GM21381 (cell line): Measurements from ENCODE around the gene INPP5B.

Source experiments
- ATAC-seq: cut with Tn5 transposase; IDR thresholded peaks from one replicate; pipeline ENCODE4 v1.9.1; 2021; ENCODE audit warnings: mild to moderate bottlenecking, moderate library complexity; ENCODE audit not compliant: unreplicated experiment

Gene INPP5B

GRCh38 chr1:37845049-37845646, 101.7 kb downstream of the INPP5B start:
- no peak for ATAC-seq

- ATAC-seq, result no peak
These were observed 102.3 kb downstream of the INPP5B start for GRCh38 chr1:37844536-37844935.

DNA sequence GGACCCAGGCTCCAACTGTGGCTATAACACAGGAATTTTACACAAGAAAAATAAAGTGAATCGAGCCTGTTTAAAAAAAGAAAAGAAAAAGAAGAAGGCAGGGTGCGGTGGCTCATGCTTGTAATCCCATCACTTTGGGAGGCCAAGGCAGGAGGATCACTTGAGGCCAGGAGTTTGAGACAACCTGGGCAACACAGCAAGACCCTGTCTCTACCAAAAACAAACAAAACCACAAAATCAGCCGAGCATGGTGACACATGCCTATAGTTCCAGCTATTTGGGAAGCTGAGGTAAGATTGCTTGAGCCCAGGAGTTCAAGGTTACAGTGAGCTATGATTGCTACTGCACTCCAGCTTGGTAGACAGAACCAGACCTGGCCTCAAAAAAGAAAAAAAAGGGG, 105.2 kb downstream of the INPP5B start:
- no peak for ATAC-seq

DNA sequence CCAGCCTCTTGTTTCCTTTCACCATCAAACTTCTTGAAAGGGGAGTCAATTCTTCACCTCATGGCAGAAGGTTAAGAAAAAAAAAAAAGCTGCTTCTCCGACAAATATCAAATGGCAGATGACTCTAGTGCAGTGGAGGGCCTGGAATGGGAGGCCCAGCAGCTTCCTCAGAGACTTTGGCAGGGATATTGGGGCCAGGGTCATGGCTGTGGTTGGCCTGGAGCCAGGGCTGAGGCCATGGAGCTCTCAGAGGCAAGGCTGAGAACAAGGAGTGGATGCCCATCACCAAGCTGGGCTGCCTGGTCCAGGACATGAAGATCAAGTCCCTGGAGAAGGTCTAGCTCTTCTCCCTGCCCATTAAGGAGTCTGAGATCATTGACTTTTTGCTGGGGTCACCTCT, 106.1 kb downstream of the INPP5B start:
- ATAC-seq, result no peak

GRCh38 chr1:37839676-37840075, 107.2 kb downstream of the INPP5B start:
- no peak for ATAC-seq

GRCh38 chr1:37836788-37837187, 110.1 kb downstream of the INPP5B start:
- ATAC-seq, result no peak

- ATAC-seq, result no peak
These were observed 115.0 kb downstream of the INPP5B start for GRCh38 chr1:37831809-37832208.

DNA sequence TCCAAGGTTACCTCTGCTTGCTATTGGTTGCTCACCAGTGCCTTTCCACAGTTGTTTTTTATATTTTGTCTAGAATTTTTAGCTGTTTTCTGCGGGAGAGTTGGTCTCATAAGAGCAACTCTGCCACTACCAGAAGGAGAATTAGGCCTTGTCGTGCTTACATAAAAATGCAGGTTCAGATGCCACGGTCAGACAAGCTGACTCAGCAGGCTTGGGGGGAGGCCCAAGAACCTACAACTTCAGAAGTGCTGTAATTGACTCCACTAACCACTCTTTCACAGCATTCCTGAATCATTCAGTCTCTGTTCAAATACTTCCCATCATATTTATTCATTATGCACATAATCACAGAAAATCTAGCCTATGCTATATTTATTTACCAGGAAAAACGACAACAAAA, 115.7 kb downstream of the INPP5B start:
- no peak for ATAC-seq

- ATAC-seq, result no peak
These were observed 118.3 kb downstream of the INPP5B start for GRCh38 chr1:37828410-37829074.

DNA sequence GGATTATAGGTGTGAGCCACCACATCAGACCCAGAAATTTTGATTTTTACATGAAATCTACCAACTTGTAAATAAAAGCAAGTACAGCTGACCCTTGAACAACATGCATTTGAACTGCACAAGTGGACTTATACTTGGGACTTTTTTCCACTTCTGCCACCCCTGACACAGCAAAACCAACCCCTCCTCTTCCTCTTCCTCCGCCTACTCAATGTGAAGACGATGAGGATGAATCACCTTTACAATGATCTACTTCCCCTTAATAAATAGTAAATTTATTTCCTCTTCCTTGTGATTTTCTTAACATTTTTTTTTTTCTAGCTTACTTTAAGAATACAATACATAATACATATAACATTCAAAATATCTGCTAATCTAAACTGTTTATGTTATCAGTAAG, 121.3 kb downstream of the INPP5B start:
- ATAC-seq, result no peak

- no peak for ATAC-seq
These were observed 122.9 kb downstream of the INPP5B start for GRCh38 chr1:37824001-37824400.

DNA sequence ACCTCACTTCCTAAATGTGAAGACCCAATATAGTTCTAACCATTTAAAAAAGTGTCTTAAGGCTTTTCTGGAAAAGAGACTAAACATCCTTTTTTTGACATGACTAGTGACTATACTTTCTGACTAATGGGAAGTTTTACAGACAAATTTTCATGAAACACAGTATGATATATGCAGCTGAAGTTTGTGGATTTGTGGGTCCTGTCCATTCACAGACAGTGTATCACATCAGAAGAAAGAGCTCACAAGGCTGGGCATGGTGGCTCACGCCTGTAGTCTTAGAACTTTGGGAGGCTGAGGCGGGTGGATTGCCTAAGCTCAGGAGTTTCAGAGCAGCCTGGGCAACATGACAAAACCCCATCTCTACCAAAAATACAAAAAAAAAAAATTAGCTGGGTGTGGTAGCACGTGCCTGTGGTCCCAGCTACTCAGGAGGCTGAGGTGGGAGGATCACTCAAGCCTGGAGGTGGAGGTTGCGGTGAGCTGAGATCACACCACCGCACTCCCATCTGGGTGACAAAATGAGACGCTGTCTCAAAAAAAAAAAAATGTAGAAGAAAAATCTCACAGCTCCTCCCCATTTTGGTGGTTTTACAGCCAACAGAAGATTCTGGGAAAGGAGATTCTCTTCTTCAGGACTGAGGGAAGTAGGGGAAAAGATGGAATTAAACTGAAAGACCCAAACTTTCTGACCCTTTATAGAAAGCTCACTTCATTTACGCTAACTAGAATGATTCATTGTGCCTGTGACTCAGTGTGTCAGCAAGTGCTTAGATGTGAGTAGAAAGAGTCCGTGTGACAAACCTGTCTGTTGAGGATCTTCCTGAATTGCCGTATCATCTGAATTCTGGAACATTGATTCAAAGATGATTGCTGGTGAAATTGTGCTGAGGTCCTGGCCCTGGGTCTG, 123.7 kb downstream of the INPP5B start:
- no peak for ATAC-seq

GRCh38 chr1:37821481-37821880, 125.4 kb downstream of the INPP5B start:
- ATAC-seq, result no peak

DNA sequence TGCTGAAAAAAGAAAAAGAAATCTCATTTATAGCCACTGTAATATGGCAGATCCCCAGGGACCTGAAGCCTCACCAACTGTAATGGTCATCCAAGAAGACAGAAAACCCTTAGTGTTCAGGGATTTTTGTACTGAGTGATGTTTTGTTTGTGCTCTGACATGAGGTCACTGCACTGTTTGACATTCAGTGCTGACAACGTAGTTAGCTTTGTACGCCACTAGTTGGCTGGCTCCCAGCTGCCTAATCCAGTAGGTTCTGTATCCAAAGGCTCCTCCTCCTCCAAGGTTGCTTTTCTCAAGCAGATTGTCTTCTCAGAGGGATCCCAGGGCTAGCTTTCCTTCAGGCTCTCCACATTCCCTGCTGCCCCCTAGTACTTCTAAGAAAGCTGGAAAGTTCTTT, 129.4 kb downstream of the INPP5B start:
- ATAC-seq, result no peak

GRCh38 chr1:37814252-37814651, 132.6 kb downstream of the INPP5B start:
- ATAC-seq, result no peak

- ATAC-seq, result no peak
These were observed 133.2 kb downstream of the INPP5B start for GRCh38 chr1:37813529-37814145.

GRCh38 chr1:37811027-37811655, 135.7 kb downstream of the INPP5B start:
- no peak for ATAC-seq
